GM12873 (cell line): ENCODE results near the gene CSH2.
"Not testable (repeated sequence)": the region's sequence is repeated elsewhere in the genome, so short reads cannot be mapped to it uniquely, and the experiment has no call there.

Source experiments
- CTCF ChIP-seq: IDR thresholded peaks from 2 replicates; pipeline ENCODE4 v1.5.1; 2012; ENCODE audit warnings: low read depth, mild to moderate bottlenecking, moderate library complexity, low read length, control low read depth; ENCODE audit not compliant: insufficient read depth; ENCODE audit errors: missing control alignments

Gene CSH2

GRCh38 chr17:63911657-63912100, 38.2 kb upstream of the CSH2 start:
- TF ChIP-seq CTCF = peak; percentile 78

GRCh38 chr17:63911041-63911635, 37.7 kb upstream of the CSH2 start, which contains the start of gene CSHL1:
Gene CSHL1, minus strand, starts transcription at chr17:63911258. Its CDS starts 62 bp downstream, at chr17:63911196.
- no peak for TF ChIP-seq CTCF

GRCh38 chr17:63910096-63910495, 36.6 kb upstream of the CSH2 start:
- no peak for TF ChIP-seq CTCF

- TF ChIP-seq CTCF = peak; percentile 39
These were observed 33.8 kb upstream of the CSH2 start for GRCh38 chr17:63907161-63907778.

- peak; percentile 28 for TF ChIP-seq CTCF
These were observed 30.3 kb upstream of the CSH2 start for GRCh38 chr17:63903787-63904201.

- not testable (repeated sequence) for TF ChIP-seq CTCF
These were observed 23.3 kb upstream of the CSH2 start, which contains the start of gene CSH1 for GRCh38 chr17:63896524-63897354. Gene CSH1, minus strand, starts transcription at chr17:63896574. Its CDS starts 63 bp downstream, at chr17:63896511.
